Upper lobe of left lung (tissue), 4 donors: ENCODE measurements around the gene EEF2K.

Experiments
- EP300 ChIP-seq, 4 donors: sonication (generic); formaldehyde crosslinking; IDR thresholded peaks; one replicate each; pipeline ENCODE4 v1.5.1; 2017; ENCODE audit warnings: antibody characterized with exemption in 4 of 4, control low read depth in 2 of 4
- POLR2A ChIP-seq, 4 donors: fragments of 450-650 bp; IDR thresholded peaks; one replicate each; pipeline ENCODE4 v1.5.1; 2016 to 2017; ENCODE audit warnings: antibody characterized with exemption in 4 of 4, mild to moderate bottlenecking in 2 of 4
- POLR2AphosphoS5 ChIP-seq, 2 donors: sonication (generic); formaldehyde crosslinking; IDR thresholded peaks; one replicate each; pipeline ENCODE4 v1.5.1; 2017; ENCODE audit warnings: antibody characterized with exemption in 2 of 2
- TF ChIP-seq, protein P1 (sequence below), 6 experiments: fragments of 450-650 bp in 4 of 6; fragments of 200-600 bp in 2 of 6; sonication (generic) in 2 of 6; IDR thresholded peaks; one replicate each; pipeline ENCODE4 v1.5.1; 2016 to 2019; ENCODE audit warnings: antibody characterized with exemption in 6 of 6

DNA sequence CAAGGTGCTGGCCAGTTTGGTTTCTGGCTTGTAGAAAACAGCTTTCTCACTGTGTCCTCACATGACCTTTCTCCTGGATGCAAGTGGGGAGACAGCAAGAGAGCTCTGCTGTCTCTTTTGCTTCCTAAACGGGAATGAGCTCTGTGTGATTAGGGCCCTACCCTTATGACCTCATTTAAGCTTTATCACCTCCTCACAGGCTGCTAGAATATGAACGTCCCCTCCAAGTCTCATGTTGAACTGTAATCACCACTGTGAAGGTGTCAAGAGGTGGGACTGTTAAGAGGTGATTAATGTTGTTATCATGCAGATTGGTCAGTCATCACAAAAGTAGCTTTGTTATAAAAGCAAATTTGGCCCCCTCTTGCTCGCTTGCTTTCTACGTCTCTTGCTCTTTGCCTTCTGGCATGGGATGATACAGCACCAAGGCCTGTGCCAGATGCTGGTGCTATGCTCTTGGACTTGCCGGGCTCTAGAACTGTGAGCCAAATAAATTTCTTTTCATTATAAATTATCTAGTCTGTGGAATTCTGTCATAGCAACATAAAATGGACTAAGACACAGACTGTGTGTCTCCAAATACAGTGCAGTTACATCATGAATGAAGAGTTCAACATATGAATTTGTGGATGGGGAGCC, 76.3 kb downstream of the EEF2K start:
- TF ChIP-seq, protein P1, sequence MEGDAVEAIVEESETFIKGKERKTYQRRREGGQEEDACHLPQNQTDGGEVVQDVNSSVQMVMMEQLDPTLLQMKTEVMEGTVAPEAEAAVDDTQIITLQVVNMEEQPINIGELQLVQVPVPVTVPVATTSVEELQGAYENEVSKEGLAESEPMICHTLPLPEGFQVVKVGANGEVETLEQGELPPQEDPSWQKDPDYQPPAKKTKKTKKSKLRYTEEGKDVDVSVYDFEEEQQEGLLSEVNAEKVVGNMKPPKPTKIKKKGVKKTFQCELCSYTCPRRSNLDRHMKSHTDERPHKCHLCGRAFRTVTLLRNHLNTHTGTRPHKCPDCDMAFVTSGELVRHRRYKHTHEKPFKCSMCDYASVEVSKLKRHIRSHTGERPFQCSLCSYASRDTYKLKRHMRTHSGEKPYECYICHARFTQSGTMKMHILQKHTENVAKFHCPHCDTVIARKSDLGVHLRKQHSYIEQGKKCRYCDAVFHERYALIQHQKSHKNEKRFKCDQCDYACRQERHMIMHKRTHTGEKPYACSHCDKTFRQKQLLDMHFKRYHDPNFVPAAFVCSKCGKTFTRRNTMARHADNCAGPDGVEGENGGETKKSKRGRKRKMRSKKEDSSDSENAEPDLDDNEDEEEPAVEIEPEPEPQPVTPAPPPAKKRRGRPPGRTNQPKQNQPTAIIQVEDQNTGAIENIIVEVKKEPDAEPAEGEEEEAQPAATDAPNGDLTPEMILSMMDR (IDR thresholded peaks at IDR 0.05), result no peak
- TF ChIP-seq POLR2AphosphoS5 (IDR thresholded peaks at IDR 0.05), result no peak
- no peak for TF ChIP-seq POLR2A (IDR thresholded peaks at IDR 0.05)
- TF ChIP-seq EP300 (IDR thresholded peaks at IDR 0.05), result no peak
